GM12875 (cell line): ENCODE results near the gene ZNF771.
"Not testable (repeated sequence)": the region's sequence is repeated elsewhere in the genome, so short reads cannot be mapped to it uniquely, and the experiment has no call there.

Experiments used
- H3K4me3 ChIP-seq: one replicate; pipeline ENCODE4 v1.5.1; 2011; ENCODE audit warnings: low read depth, low read length, control low read depth
- TF ChIP-seq, protein P1 (sequence below): IDR thresholded peaks from 2 replicates; pipeline ENCODE4 v1.5.1; 2011; ENCODE audit warnings: low read depth, mild to moderate bottlenecking, control low read depth, inconsistent platforms, low read length, moderate library complexity, borderline replicate concordance; ENCODE audit not compliant: insufficient read depth

Gene ZNF771

GRCh38 chr16:30395155-30395991, 12.0 kb upstream of the ZNF771 start, which contains the start of gene ZNF48:
Gene ZNF48 (plus strand): TSS chr16:30395420. CDS start chr16:30395795, 375 bp downstream.
- TF ChIP-seq, protein P1, sequence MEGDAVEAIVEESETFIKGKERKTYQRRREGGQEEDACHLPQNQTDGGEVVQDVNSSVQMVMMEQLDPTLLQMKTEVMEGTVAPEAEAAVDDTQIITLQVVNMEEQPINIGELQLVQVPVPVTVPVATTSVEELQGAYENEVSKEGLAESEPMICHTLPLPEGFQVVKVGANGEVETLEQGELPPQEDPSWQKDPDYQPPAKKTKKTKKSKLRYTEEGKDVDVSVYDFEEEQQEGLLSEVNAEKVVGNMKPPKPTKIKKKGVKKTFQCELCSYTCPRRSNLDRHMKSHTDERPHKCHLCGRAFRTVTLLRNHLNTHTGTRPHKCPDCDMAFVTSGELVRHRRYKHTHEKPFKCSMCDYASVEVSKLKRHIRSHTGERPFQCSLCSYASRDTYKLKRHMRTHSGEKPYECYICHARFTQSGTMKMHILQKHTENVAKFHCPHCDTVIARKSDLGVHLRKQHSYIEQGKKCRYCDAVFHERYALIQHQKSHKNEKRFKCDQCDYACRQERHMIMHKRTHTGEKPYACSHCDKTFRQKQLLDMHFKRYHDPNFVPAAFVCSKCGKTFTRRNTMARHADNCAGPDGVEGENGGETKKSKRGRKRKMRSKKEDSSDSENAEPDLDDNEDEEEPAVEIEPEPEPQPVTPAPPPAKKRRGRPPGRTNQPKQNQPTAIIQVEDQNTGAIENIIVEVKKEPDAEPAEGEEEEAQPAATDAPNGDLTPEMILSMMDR: peak; percentile 51; the same call in 1 of the 2 replicates

GRCh38 chr16:30395992-30396585, 11.3 kb upstream of the ZNF771 start:
- peak overlapping the region; percentile 73 for H3K4me3 ChIP-seq
- TF ChIP-seq, protein P1: no peak

More at GRCh38 chr16:30395155-30395991, 12.0 kb upstream of the ZNF771 start, which contains the start of gene ZNF48:
- H3K4me3 ChIP-seq: peak within 1 kb of the TSS; percentile 73

DNA sequence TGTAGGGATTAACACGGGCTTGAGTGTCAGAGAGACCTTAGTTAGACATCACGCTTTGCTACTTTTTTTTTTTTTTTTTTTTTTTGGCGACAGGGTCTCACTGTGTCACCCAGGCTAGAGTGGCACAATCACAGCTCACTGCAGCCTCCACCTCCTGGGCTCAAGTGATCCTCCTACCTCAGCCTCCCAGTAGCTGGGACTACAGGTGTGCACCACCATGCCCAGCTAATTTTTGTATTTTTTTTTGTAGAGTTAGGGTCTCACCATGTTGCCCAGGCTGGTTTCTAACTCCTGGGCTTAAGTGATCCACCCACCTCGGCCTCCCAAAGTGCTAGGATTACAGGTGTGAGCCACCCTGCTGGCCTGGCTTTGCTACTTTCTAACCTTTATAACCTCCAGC, 10.8 kb upstream of the ZNF771 start:
- H3K4me3 ChIP-seq: not testable (repeated sequence)

- no peak overlapping the region for H3K4me3 ChIP-seq
- TF ChIP-seq, protein P1: no peak
Measured at GRCh38 chr16:30397056-30397455, 10.3 kb upstream of the ZNF771 start.

GRCh38 chr16:30397776-30398660, 9.4 kb upstream of the ZNF771 start:
- no peak overlapping the region for H3K4me3 ChIP-seq
- TF ChIP-seq, protein P1: no peak

GRCh38 chr16:30398661-30399434, 8.6 kb upstream of the ZNF771 start:
- TF ChIP-seq, protein P1: no peak
- H3K4me3 ChIP-seq: no peak overlapping the region
